ENCODE data around the gene CATSPER1.

- TF ChIP-seq CTCF (IDR thresholded peaks at IDR 0.05) = no peak
- no peak for TF ChIP-seq EZH2phosphoT487 (IDR thresholded peaks at IDR 0.05)
- TF ChIP-seq EZH2 (IDR thresholded peaks at IDR 0.05) = no peak
Measured at GRCh38 chr11:66017321-66017720, 9.0 kb downstream of the CATSPER1 start.

Data from neural progenitor cell (in vitro differentiated cells).